Measurements from ENCODE around the gene RADIL.

Gene RADIL

DNA sequence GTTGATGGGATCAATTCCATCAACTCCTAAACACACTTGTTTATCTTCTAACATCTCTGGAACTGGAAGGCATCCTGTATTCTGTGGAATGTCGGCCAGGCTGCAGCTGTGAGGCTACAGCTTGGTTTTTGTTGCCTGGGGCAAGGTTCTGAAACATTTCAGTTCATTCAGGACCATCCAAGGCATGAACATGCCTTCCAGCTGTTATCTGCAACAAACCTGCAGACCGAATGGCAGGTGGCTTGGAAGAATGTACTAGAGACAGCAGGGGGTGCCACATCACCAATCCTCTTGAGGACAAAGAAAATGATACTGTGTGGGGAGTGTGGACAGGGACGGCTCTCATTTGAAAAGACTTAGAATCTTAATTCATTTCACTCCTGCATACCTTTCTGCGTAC lies 34.1 kb downstream of the RADIL start:
- no peak for DNase-seq

DNA sequence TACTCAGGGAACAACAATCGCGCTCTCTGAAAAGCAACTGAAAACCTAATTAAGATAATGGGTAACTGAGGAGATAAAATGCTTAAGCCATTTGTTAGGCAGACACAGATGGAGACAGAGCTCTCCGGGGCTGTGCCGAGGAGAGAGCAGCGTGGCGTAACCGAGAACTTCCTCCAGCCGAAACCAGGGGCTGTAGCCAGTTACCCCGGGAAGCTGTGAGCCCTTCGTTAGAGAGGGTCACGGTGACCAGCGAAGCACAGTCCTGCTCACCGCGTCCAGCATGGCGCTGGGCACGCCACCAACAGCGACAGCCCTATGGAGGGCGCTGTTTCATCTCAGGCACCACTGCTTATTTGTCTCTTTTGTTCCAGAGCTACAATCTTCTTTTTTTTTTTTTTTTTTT lies 37.8 kb downstream of the RADIL start:
- DNase-seq, result no peak

DNA sequence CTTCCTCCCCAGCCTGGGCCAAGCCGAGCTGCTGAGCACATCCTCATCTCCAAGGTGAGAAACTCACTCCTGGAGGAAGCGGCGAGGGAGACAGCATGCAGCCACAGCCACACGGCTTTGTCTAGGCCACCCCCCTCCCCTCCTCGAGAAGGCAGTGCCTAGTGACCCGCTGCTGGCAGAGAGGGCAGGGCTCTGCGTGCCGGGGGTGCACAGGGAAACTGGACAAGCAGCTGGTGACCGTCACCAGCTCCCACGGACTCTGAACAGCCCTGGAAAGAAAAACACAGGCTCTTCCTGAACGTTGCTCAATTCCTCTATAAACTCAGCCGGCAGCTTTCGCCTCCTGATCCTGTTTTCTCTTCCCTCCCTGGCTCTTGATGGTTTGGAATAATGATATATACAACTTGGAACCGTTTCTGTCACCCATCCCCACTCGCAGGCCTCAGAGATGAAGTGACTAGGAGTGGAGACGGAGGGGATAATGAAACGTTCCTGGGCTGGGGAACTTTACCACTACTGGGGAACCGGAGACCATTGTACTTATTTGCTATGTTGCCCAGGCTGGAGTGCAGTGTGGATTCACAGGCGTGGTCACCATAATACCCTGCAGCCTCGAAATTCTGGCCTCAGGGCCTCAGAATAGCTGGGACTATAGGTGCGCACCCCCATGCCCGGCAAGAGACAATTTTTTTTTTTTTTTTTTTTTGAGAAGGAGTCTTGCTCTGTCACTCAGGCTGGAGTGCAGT lies 41.0 kb downstream of the RADIL start:
- no peak for DNase-seq

DNA sequence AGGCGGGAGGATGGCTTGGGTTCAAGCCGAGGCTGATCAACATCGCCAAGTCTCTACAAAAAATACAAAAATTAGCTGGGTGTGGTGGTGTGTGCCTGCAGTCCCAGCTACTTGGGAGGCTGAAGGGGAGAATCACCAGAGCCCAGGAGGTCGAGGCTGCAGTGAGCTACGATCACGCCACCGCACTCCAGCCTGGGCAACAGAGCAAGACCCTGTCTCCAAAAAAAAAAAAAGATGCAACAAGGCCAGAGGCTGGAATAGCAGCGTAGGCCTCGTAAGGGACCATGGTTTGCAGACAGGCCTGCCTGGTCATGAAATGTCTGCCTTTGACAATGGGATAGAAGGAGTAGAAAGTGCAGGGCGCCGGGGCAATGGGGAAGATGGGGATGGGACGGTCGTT lies 41.7 kb downstream of the RADIL start:
- DNase-seq, result no peak

DNA sequence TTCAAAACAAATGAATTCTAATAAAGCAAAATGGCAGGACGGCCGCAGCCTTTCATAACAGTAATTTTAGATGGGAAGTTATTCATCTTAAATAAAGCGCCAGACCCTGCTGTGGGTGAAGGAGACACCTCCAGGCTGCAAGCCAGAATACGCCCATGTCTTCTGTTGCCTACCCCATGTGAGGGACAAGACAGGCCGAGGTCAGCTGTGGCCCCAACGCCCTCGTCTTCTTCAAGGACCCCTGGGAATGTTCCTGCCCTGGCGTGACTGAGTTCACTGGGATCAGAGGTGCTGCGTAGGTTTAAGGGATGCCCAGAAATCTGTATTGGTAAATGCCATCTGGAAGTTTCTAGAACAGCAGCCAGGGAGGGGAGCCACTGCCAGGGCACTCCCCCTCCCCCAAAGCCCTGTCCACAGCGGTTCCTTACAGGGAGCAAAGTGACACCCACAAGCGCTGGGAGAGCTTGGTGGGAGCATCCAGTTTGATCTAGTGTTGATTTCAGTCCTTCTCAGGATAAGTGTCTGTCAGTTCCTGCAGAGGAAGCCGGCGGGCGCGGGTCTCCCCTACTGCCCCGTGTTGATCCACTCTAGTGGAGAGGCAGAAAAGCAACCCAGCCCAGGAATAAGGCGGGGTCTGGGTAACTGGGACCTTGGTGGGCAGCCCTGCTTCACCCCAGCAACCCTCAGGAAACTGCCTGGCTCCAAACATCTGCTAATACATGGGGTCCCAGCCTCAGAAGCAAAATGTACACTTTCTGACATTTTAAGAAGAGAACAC lies 42.3 kb downstream of the RADIL start:
- DNase-seq, result no peak

DNA sequence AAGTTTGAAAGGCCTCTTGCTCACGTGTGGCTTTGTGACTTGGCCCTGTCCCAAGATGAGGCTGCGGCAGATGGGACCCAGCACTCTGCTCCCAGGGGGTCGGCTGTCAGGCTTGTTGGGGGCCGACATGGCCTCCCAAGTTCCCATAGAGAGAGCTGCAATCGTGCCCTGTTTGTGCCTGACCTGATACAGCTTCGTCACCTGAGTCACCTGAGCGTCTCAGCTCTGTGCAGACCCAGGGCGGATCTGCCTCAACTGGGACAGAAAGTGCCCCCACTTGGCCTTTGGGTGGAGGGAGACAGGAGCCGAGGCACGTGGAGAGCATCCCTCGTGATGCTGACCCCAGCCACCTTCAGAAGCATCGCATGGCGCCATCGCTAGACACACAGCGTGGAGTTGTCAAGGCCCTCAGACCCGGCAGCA lies 43.4 kb downstream of the RADIL start:
- no peak for DNase-seq

DNA sequence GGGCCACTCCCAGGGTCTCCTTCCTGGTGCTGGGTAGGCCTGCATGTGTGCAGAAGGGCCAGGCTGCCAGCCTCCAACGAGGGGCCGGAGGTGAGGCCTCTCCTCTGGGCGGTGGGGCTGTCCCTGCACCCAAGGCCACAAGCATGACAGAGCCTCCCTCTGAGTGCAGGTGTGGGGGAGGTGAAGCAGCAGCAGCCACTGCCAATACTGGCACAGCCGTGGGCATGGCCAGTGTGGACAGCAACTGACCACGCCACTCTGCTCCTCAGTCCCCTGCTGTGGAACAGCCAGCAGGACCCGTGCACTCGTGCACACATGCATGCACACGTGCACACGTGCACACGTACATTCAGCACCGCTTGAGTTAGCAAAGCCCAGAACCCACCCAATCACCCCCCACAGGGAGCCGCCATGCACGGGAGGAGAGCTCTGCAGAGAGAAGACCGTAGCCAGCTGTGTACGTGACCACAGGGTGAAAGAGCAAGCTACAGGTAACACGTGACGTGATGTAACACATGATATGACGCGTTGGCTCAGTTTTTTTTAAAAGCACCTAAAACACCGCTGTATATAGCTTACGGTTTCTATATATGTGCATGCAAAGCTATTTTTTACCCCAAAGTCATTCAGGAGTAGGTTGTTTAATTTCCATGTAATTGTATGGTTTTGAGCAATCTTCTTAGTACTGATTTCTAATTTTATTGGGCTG lies 44.7 kb downstream of the RADIL start:
- no peak for DNase-seq

DNA sequence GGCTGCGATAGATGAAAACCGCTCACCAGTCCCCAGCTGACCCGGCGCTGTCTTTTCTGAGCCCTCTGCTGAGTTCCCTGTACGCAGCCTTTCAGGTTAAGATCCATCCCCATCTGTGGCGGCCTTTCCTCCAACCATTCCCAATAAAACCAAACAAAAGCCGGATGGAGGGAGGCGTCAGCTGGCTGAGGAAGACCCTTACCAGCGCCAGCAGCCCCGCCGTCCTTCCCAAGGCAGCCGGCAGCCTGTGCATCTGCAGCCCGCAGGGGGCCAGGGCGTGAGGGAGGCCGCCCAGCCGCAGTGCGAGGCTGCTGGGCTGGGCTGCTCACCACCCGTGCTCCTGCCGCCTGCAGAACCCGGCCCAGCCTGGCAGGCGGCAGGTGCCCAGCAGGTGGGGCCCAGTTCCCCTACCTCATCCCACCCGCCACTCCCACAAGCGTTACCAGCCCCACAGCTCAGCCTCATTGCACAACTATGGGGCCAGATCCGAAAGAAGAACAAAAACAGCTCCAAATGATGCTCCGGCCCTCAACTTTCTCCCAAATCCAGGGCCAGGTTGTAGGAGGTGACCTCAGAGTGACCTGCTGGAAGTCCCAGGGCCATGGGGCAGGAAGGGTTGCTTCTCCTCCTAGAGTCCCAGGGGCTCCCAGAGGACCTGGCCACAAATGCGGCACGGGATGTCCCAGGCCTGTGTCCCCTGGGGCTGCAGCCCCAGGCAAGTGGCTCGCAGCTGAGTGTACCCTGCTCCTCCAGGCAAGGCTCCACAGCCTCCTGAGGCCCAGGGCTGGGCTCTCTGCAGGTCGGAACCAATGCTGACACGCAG lies 45.5 kb downstream of the RADIL start:
- peak; percentile 17 for DNase-seq

DNA sequence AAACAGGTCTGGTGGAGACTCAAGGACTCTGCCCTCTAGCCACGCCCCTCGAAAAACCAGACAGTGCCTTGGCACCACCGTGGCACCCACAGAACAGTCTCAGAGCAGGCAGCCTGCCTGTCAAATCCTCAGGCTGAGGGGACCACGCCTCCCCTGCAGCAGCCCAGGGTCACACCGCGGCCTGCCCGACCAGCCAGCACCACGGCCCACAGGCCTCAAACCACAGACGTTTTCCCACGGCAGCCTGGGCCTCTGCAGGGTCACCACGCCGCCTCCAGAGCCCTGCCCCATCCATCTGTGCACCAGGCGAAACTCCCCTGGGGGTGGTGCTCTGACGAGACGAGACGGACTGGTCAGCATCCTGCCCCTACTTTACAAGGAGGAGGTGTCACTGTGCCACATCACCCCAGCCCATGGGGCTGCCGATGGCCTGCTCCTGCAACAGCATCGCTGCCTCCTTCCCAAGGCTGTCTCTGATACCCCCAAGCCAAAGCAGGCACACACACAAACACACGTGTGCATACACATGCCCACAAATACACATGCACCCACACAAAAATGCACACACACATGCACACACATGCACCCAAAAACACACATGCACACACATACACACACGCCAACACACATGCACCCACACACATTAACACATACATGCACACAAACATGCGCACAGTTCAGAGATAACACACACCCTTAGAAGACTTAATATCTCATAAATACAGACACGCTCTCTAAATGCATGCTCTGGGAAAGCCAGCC lies 46.3 kb downstream of the RADIL start:
- no peak for DNase-seq

DNA sequence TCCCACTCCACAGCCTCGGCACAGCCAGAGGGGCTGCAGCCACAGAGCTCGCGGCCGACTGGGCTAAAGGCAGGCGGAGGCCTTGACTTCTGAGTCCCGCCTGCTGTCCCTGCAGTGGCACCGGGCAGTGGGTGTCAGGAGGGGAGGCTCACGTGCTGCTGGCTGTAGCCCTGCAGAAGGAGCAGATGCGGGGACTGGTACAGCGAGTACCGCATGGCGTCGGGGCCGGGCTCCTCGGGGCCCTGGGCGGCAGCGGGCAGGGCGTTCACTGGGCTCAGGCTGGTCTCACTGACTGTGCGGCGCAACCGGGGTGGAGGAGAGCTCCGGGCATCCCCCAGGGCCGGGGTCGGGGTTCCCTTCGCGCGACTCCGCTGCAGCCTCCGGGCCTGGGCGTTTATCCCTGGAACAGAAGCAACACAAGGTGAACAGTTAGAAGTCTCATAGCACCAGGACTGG lies 47.3 kb downstream of the RADIL start:
- no peak for DNase-seq

DNA sequence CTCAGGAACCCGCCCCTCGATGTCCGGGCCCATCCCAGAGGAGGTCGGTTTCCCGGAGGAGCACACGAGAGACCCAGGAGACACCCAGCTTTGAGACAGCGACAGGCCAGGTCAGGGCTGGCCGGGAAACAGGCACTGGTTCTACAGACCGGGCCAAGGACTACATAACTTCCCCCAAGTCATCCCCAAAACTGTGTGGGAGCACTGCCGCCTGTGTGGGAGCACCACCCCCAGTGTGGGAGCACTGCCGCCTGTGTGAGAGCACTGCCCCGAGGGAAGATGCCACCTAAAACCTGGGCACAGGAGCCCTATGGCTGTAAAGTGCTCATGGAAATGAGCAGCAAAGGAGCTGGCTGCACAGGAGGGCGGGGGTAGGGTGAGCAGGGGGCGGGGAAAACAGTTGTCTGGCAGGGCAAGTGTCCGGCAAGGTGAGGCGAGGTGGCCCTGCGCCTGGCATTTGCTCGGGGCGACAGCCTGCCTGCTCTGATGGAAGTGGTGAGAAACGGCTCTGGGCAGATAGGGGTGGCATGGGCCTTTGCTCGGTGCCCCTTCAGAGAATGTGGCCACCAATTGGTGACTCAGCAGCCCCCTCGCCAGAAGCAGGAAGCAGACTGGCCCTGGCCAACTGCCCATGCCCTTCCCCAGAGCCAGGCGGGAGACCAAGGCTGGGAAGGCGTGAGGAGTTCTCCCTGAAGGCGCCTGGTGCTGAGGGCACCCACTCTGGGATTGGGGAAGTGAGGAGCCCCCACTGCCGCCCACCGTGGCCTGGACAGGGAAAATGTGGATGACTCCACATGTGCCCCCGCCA lies 47.9 kb downstream of the RADIL start:
- DNase-seq, result no peak

DNA sequence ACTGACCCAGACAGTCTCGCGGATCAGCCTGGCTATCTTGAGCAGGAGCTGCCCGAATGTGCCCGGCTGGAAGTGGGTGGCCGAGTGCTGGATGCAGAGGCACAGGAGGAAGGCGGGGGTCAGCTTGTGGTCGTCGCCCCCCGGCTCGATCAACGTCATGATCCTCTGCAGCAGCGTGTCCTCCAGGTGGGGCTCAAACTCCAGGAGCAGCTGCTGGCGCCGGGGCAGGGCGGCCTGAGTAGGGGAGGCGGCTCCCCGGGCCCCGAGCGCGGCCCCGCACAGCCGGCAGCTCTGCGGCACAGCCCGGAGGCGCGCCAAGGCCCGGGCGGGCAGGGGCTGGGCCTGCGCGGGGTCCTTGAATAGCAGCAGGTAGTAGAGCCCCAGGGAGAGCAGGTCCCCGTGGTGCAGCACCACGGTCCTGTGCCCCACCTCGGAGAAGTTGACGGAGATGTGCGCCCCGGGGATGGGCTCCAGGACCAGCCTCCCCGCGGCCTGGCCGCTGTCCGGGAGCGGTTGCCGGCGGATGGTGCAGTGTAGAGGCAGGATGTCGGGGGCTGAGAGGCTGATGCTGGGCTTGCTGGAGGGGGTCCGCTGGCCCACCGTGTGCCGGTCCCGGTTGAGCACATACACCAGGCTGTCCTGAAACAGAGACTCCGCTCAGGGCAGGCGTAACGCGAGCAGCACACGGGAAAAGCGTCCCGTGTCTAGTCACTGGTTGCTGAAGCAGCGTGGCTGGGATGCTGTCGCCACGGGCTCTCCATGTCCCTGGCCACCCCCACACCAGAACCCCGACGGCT lies 48.7 kb downstream of the RADIL start:
- no peak for DNase-seq

DNA sequence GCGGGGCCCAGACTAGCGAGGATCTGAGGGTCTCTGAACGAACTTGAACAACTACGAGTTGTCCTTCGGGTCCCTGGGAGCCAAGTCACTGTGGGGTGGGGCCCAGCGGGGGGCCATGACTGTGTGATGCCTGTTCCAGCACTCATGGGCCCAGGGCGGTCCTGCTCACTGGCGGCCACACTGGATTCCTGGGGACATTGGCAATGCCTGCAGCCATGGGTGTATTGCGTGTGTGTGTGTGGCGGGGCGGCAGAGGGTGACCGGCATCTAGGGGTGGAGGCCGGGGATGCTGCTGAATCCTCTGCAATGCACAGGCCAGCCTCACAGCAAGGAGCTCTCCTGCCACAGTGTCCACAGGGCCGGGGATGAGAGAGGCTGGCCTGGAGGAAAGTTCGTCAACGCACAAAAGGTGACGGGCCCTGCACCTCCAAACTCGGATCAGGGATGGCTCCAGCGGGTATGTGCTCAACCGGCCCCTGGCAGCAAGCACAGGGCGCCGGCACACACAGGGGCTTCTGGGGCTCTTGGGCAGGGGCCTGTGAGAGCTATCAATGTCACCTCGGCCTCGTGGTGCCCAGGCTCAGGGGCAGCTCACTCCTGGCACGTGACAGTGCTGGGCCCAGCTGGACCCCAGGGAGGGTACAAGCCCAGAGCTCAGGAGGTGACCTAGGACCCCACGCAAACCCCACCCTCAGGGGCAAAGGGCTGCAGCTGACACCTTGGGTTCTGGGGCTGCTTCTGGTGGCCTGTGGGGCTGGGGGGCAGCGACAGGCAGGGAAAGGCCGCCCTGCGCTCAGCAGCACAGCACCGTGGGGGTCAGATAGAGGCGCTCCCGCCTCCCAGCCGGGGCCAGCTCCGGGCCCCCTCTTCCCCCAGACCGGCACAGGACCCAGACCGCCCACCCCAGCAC lies 49.6 kb downstream of the RADIL start:
- no peak for DNase-seq

DNA sequence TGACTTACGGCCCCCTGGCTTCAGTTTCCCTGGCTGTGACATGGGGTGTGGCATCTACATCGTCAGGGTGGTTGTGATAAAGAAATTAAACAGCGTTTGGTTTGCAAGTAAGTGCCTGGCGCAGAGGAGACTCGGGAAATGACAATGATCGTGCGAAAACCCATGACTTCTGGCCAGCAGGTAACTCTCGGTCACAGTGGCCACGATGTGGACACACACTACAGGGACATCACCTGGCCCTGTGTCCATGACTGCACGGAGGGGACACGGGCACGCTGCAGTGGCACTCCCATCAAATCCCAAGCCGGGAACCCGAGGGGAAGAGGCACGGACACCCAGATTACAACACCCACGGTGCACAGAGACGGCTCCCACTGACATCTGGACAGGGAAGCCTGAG lies 50.3 kb downstream of the RADIL start:
- DNase-seq, result no peak

DNA sequence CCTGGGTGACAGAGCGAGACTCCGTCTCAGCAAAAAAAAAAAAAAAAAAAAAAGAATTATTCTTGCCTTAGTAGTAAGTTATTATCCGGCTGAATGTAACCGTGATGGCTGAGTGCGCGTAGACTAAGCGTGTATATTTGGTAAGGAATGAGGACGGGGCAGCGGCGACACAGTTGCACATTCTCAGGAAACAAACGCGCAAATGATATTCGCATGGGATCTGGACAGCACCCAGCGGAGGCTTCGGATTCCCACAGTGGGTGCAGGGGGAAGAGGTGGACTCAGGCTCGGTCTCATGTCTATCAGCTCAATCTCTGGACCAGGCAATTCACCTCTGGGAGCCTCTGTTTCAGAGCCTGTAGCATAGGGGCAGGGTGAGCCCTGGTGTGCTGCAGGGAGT lies 50.8 kb downstream of the RADIL start:
- DNase-seq, result no peak

DNA sequence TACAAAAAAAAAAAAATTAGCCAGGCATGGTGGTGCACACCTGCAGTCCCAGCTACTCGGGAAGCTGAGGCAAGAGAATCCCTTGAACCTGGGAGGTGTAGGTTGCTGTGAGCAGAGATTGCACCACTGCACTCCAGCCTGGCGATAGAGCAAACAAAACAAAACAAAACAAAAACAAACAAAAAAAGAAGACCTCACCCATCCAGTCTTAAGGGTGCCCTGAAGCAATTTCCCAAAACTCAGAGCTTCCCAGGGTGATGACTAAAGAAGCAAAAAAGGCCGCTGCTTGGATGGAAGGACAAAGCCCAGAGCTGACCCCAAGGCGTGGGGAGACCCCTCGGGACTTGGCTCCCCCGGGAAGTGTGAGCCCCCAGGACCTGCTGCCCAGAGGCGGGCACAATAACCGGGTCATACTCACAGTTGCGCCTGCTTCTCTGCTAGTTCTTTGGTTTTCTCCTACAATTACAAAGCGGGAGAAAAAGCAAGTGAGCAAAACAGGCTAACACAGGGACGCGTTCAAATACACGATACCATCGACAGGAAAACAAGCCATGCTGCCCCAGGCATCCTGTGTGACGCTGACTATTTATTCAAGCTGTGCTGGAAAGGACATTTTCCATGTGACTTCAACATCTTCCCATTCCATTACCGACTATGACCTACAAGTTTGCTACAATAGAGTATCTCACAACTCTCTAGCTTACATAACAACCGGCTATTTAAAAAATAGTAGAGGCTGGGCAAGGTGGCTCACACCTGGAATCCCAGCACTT lies 51.6 kb downstream of the RADIL start:
- DNase-seq, result no peak

DNA sequence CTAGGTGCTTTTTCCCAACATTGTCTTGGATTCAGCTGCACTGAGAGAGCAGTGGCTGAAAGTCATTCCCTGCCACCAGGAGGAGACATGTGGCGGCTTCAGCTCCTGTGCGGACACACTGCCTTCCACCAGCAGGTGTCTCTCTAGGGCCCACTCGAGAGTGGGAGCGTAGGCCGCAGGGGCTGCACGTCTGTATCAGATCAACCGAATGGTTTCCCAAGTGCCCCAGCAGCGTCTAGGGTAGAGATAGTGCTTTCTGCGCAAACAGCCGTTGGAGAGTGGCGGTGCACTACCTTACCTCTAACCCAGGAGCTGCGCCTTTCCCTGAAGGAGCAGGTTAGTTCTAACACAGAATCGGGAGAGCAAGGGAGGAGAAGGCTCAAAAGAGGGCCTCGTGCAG lies 53.3 kb downstream of the RADIL start:
- DNase-seq, result no peak

DNA sequence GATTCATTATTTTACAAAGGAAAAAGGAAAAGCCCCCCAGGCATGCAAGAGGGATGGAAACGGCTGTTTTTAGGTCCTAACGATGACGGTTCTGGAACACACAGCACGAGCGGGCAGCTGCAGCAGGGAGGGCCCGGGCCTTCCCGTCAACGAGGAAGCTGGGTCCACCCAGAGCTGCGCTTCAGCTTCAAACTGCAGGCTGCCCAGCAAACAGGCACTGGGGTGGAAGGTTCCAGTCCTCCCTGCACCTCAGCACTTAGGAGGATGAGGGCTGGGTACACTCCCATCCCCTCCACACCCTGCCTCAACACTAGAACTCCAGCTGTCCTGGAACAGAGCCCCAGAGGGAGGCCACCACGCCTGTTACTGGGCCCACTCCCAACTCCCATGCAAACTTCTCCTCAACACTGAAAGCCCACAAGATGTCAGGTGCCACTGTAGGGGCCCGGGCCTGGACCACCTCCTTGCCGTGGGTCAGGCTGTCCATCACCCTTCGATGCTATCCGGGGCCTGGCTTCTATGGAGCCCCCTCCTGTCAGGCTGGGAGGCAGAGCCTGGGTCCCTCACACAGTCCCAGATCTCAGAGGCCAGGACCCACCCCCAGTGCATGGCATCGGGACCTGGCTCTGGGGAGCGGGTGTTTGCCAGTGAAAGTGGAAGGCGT lies 54.7 kb downstream of the RADIL start:
- no peak for DNase-seq
